Mesenteric fat pad (tissue), 1 donor: ENCODE data around the gene ERC1. TPM values are rescaled to one million over a fixed set of nuclear protein-coding genes. Genes with fewer than 3 reads are reported as not detected.
"Not testable (repeated sequence)": the region's sequence is repeated elsewhere in the genome, so short reads cannot be mapped to it uniquely, and the experiment has no call there.

ENCODE experiments used
- DNase-seq: peaks from one replicate; pipeline ENCODE4 v3.0.0-alpha.2; 2020; ENCODE audit warnings: low spot score
- total RNA-seq: library from RNA; stranded (reverse); fragmentation: NEBNext Ultra II Directional; extraction: Animal tissue kit (Norgen Biotek cat#: 25700); gene quantifications from one replicate; pipeline ENCODE4 v1.2.1, GENCODE V29; 2021
- donor health status: DM: yes; HTN: yes; CAD: no.

The ERC1 gene
- total RNA-seq, 1 donor from 2014 or later = 81.1 TPM

- DNase-seq = no peak
Observed at GRCh38 chr12:1022032-1022970, 31.3 kb downstream of the ERC1 start.

- DNase-seq = no peak
Observed at GRCh38 chr12:1030779-1031178, 39.8 kb downstream of the ERC1 start.

- no peak for DNase-seq
Observed at GRCh38 chr12:1034243-1034642, 43.2 kb downstream of the ERC1 start.

- no peak for DNase-seq
Observed at GRCh38 chr12:1034751-1035457, 43.9 kb downstream of the ERC1 start.

- DNase-seq = no peak
Observed at GRCh38 chr12:1041478-1041877, 50.5 kb downstream of the ERC1 start.

- no peak for DNase-seq
Observed at GRCh38 chr12:1044199-1044598, 53.2 kb downstream of the ERC1 start.

DNA sequence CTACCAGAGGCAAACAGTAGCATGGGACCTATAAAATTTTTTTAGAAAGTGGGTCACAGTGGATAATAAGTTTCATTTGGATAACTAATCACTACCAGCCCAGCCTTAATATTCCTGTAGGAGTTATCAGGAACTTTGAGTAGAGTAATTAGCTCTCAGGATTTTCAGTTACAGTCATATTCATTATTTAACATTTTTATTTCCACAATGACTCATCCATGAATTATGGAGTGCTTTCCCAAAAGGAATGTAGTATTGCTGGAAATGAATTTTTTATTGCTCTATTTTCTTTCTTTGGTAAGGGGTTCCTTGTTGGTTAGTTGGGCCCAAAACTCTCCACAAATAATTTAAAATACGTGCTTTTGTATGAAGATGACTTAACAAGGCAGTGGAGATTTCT, 53.7 kb downstream of the ERC1 start:
- DNase-seq = no peak

- no peak for DNase-seq
Observed at GRCh38 chr12:1046727-1047126, 55.7 kb downstream of the ERC1 start.

GRCh38 chr12:1047898-1048660, 57.1 kb downstream of the ERC1 start:
- no peak for DNase-seq

- no peak for DNase-seq
Observed at GRCh38 chr12:1050059-1050707, 59.2 kb downstream of the ERC1 start.

DNA sequence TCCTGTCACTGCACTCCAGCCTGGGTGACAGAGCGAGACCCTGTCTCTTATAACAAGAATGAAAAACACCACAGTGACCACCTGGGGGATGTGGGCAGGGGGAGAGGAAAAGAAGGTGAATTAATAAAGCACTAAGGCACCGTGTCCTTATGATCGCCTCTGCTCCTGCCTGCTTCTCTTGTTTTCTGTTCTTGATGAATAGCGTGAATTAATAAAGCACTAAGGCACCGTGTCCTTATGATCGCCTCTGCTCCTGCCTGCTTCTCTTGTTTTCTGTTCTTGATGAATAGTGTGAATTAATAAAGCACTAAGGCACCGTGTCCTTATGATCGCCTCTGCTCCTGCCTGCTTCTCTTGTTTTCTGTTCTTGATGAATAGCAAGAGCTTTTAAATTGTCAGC, 60.6 kb downstream of the ERC1 start:
- not testable (repeated sequence) for DNase-seq

DNA sequence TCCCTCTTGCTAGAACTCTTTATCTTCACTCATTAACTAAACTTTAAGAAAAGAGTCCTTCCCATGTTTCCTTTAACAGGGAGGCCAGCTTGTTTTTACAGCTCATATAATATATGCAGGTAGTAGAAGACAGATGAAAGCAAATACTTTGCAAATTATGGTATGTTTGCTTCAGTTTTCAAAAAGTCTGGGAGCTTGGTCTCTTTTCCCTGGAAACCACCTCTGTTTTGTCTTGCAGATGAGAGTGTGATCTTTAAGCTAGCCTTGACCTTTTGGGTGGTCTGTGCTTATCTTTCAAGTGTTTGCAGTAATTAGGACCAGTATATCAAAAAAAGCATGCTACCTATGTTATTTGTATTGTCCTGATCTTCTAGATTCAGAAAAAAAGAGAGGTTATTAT, 62.7 kb downstream of the ERC1 start:
- DNase-seq = no peak

DNA sequence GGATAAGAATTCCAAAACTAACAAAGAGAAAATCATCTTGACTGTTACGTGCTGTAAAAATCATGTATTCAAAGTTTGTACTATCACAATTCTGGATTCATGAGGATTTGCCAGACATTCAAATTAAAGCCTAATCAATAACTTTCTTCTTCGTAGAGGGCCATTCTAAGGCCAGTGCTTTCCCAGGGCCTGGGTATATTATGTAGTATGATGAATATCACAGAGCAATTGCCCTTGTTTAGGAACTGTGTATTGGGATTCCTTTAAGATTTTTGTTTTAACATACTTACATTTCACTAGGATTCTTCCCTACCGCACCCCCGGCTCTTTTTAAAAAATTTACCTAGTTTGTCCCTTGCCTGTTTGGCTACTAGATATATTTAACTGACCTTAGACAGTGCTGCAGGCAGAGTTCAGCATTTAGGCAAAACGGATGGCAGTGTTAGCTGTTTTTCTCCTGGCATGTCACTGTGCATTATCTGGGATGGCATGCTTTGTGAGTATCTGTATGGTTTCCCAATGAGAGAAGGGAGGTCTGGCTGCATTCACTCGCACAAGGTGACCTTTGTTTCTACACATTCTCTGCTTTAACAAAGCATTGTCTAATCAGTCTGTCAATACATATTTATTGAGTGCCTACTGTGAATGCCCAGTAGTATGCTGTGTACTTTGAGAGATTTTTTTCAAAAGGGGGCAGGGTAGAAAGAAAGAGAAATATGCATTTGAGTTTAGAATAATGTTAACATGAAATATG, 63.3 kb downstream of the ERC1 start:
- no peak for DNase-seq

DNA sequence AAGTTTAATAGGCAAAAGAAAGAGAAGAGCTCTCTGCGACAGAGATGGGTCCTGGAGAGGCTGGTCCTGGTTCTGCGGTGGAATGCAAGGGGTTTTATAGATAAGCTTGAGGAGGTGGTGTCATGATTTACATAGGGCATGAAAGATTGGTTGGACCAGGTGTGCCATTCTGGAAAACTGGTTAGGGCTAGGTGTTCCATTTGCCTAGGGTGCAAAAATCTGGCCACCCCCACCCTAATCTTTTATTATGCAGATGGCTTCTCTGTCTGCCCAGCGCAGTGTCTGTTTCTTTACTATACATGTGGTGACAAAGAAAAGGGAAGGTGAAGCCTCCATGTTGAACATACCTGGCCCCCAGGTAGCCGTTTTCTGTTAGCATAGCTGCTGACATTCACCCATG, 65.4 kb downstream of the ERC1 start:
- DNase-seq = no peak

DNA sequence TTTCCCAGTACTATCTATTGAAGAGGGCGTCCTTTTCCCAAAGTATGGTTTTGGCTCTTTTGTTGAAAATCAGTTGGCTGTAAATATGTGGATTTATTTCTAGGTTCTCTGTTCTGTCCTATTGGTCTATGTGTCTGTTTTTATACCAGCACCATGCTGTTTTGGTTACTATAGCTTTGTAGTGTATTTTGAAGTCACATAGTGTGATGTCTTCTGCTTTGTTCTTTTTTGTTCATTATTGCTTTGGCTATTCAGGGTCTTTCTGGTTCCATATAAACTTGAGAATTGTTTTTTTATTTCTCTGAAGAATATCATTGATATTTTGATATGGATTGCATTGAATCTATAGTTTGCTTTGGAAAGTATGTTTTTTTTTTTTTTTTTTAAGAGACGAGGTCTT, 67.4 kb downstream of the ERC1 start:
- DNase-seq = no peak

DNA sequence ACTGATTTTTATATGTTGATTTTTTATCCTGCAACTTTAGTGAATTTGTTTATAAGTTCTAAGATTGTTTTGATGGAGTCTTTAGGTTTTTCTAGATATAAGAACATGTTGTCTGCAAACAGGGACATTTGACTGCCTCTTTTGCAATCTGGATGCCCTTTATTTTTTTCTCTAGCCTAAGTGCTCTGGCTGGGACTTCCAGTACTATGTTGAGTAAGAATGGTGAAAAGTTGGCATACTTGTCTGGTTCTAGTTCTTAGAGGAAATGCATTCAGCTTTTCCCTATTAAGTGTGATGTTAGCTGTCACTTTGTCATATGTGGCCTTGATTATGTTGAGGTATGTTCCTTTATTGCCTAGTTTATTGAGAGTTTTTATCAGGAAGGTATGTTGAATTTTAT, 68.1 kb downstream of the ERC1 start:
- DNase-seq = no peak

DNA sequence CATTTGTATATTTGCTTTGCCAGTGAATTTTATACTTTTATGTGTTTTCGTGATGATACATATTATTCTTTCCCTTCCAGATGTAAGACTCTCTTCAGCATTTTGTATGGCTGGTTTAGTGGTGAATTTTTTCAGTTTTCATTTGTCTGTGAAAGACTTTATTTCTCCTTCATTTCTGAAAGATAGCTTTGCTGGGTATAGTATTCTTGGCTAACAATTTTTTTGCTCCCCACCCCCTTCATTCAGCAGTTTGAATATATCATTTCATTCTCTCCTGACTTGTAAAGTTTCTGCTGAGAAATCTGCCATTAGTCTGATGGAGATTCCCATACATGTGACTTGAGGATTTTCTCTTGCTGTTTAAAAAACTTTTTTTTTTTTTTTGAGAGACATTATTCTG, 72.8 kb downstream of the ERC1 start:
- no peak for DNase-seq

DNA sequence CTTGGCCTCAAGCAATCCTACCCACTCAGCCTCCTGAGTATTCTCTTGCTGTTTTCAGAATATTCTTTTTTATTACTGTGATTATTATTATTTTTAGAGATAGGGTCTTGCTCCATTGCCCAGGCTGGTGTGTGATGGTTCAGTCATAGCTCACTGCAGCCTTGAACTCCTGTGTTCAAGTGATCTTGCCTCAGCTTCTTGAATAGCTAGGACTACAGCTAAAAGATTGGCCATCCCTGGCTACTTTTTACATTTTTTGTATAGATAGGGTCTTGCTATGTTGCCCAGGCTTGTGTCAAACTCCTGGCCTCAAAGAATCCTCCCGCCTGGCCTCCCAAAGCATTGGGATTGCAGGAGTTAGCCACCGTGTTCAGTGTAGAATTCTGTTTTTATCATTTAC, 73.3 kb downstream of the ERC1 start:
- no peak for DNase-seq

- no peak for DNase-seq
Observed at GRCh38 chr12:1065629-1066028, 74.6 kb downstream of the ERC1 start.

DNA sequence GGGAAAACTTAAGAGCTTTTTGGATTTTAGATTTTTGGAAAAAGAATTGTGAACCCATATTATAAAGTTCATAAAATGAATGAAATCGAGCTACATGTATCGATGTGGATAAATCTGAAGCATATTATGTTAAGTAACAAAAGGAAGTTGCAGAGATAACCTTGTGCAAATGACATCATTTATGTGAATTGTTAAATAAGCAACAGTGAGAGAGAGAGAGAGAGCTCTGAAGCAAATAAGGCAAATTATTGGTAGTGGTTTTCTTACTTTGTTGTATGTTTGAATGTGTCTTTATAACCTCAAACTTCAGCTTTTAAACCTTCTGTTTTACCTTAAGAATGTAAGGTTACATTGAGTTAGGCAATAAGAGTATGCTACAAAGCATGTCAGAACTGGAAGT, 78.8 kb downstream of the ERC1 start:
- no peak for DNase-seq

- no peak for DNase-seq
Observed at GRCh38 chr12:1071182-1071581, 80.2 kb downstream of the ERC1 start.
